Prostate gland (tissue), 2 donors: ENCODE data around the gene ACVR1. TPM values are rescaled to one million over a fixed set of nuclear protein-coding genes. Genes with fewer than 3 reads are reported as not detected.

ENCODE experiments used
- DNase-seq: peaks from one replicate; pipeline ENCODE4 v3.0.0-alpha.2; 2019; ENCODE audit warnings: low spot score
- H3K27ac ChIP-seq, 2 donors: fragments of 200-600 bp; sonication (generic); 2 replicates each; pipeline ENCODE4 v1.5.1; 2017 to 2019
- H3K27me3 ChIP-seq: fragments of 200-600 bp; sonication (generic); replicated peaks from 2 replicates; pipeline ENCODE4 v1.5.1; 2019; ENCODE audit not compliant: insufficient read depth
- H3K36me3 ChIP-seq, 2 donors: fragments of 200-600 bp; sonication (generic); 1 replicate in 1 of 2; 2 replicates in 1 of 2; pipeline versions ENCODE4 v1.5.1 to v1.8.1; 2017 to 2019
- H3K4me1 ChIP-seq: fragments of 200-600 bp; sonication (generic); replicated peaks from 2 replicates; pipeline ENCODE4 v1.5.1; 2019
- H3K4me3 ChIP-seq, 2 donors: fragments of 200-600 bp; sonication (generic); 2 replicates each; pipeline ENCODE4 v1.5.1; 2017 to 2019
- H3K9me3 ChIP-seq: fragments of 200-600 bp; sonication (generic); 2 replicates; pipeline ENCODE4 v1.5.1; 2017
- CTCF ChIP-seq, 4 experiments: fragments of 200-600 bp in 2 of 4; fragments of 450-650 bp in 2 of 4; sonication (generic) in 2 of 4; IDR thresholded peaks; 1 replicate in 3 of 4; 2 replicates in 1 of 4; pipeline ENCODE4 v1.5.1; 2016 to 2019; ENCODE audit warnings: antibody characterized with exemption in 4 of 4, mild to moderate bottlenecking in 2 of 4, moderate library complexity in 2 of 4
- POLR2A ChIP-seq: fragments of 450-650 bp; IDR thresholded peaks from one replicate; pipeline ENCODE4 v1.6.1; 2016; ENCODE audit warnings: antibody characterized with exemption, mild to moderate bottlenecking
- POLR2AphosphoS5 ChIP-seq: sonication (generic); formaldehyde crosslinking; IDR thresholded peaks from one replicate; pipeline ENCODE4 v1.6.1; 2017; ENCODE audit warnings: antibody characterized with exemption
- WGBS: methylation state at CpG from one replicate; pipeline ENCODE4 v1.1.5; 2018; 5-methylcytosine and 5-hydroxymethylcytosine counted together
- intact Hi-C: fragments of 100-400 bp; cut with DNase I; formaldehyde crosslinking; loops from one replicate; pipeline ENCODE4 v1.14.2; 2022
- total RNA-seq, 2 donors: library from RNA; depleted of rRNA; stranded (reverse); fragments of >200 nt; gene quantifications; one replicate each; pipeline ENCODE4 v1.1.0, GENCODE V29; 2016

Gene ACVR1
- total RNA-seq, 2 donors from 2014 or later, result 16.0 to 21.5 TPM

- no peak overlapping the region for H3K27ac ChIP-seq
- DNase-seq, result no peak
- no peaks in the 10 kb centered on the region for H3K4me1 ChIP-seq
- 90% methylated on average over 5 of the region's 5 CpGs for WGBS
- H3K36me3 ChIP-seq, result no peaks in the 10 kb centered on the region
- no peaks in the 10 kb centered on the region for H3K27me3 ChIP-seq
- H3K4me3 ChIP-seq, result no peak overlapping the region
- H3K9me3 ChIP-seq, result no peaks in the 10 kb centered on the region
- intact Hi-C loops, result no loop called here
- TF ChIP-seq POLR2AphosphoS5, result no peak
- TF ChIP-seq CTCF (IDR thresholded peaks at IDR 0.05), result no peak
- no peak for TF ChIP-seq POLR2A
These were observed 46.2 kb upstream of the ACVR1 start for GRCh38 chr2:157922336-157922735.

- no peaks in the 10 kb centered on the region for H3K9me3 ChIP-seq
- no peaks in the 10 kb centered on the region for H3K27me3 ChIP-seq
- H3K36me3 ChIP-seq, result no peaks in the 10 kb centered on the region
- H3K27ac ChIP-seq, result no peak overlapping the region
- WGBS, result 86% methylated on average over 1 of the region's 1 CpG
- H3K4me3 ChIP-seq, result no peak overlapping the region
- no peak for DNase-seq
- no peak for TF ChIP-seq CTCF (IDR thresholded peaks at IDR 0.05)
- no peak for TF ChIP-seq POLR2A
- TF ChIP-seq POLR2AphosphoS5, result no peak
- no peaks in the 10 kb centered on the region for H3K4me1 ChIP-seq
- intact Hi-C loops, result no loop called here
These were observed 44.6 kb upstream of the ACVR1 start for GRCh38 chr2:157920736-157921135.

GRCh38 chr2:157919181-157919580 is 43.1 kb upstream of the ACVR1 start:
- intact Hi-C loops, result no loop called here
- no peak overlapping the region for H3K4me3 ChIP-seq
- no peaks in the 10 kb centered on the region for H3K27me3 ChIP-seq
- H3K9me3 ChIP-seq, result no peaks in the 10 kb centered on the region
- WGBS, result 79% methylated on average over 6 of the region's 6 CpGs
- DNase-seq, result no peak
- no peak overlapping the region for H3K27ac ChIP-seq
- H3K36me3 ChIP-seq, result no peaks in the 10 kb centered on the region
- TF ChIP-seq POLR2A (no peak), CTCF (IDR thresholded peaks at IDR 0.05) (no peak), POLR2AphosphoS5 (no peak)
- no peaks in the 10 kb centered on the region for H3K4me1 ChIP-seq

- Histone ChIP-seq H3K36me3 (no peaks in the 10 kb centered on the region), H3K9me3 (no peaks in the 10 kb centered on the region), H3K27ac (no peak overlapping the region), H3K4me1 (no peaks in the 10 kb centered on the region), H3K27me3 (no peaks in the 10 kb centered on the region), H3K4me3 (no peak overlapping the region)
- TF ChIP-seq POLR2A, result no peak
- WGBS, result 80% methylated on average over 1 of the region's 1 CpG
- no peak for DNase-seq
- intact Hi-C loops, result no loop called here
These were observed 42.2 kb upstream of the ACVR1 start for GRCh38 chr2:157918319-157918718.

GRCh38 chr2:157911750-157912149 is 35.6 kb upstream of the ACVR1 start:
- Histone ChIP-seq H3K4me1 (no peaks in the 10 kb centered on the region), H3K27ac (no peak overlapping the region), H3K9me3 (no peaks in the 10 kb centered on the region), H3K27me3 (no peaks in the 10 kb centered on the region), H3K36me3 (no peaks in the 10 kb centered on the region), H3K4me3 (no peak overlapping the region)
- no peak for TF ChIP-seq POLR2A
- TF ChIP-seq POLR2AphosphoS5, result no peak
- no peak for TF ChIP-seq CTCF (IDR thresholded peaks at IDR 0.05)
- intact Hi-C loops, result no loop called here
- no peak for DNase-seq
